DND-41 (cell line): ENCODE results near the gene C1QTNF6.

Experiments used
- ATAC-seq: fragments of 200-7000 bp; cut with Tn5 transposase; 3 replicates; pipeline ENCODE4 v1.9.1; 2021; ENCODE audit warnings: low read depth; ENCODE audit not compliant: insufficient read depth
- DNase-seq: peaks from one replicate; pipeline ENCODE4 v3.0.0-alpha.2; 2020
- H2AFZ ChIP-seq: 2 replicates; pipeline ENCODE4 v1.6.0; 2012; ENCODE audit warnings: low read depth, low read length
- H3K27ac ChIP-seq: 2 replicates; pipeline ENCODE4 v1.5.1; 2012; ENCODE audit warnings: low read length, inconsistent platforms
- H3K27me3 ChIP-seq: fragments of 200-600 bp; sonication (generic); 2 replicates; pipeline ENCODE4 v1.6.0; 2012; ENCODE audit warnings: low read length, mild to moderate bottlenecking, inconsistent platforms; ENCODE audit not compliant: insufficient read depth, poor library complexity
- H3K36me3 ChIP-seq: 2 replicates; pipeline ENCODE4 v1.5.1; 2012; ENCODE audit warnings: low read length, inconsistent platforms; ENCODE audit not compliant: insufficient read depth
- H3K4me1 ChIP-seq: 2 replicates; pipeline ENCODE4 v1.5.1; 2012; ENCODE audit warnings: mild to moderate bottlenecking, low read length; ENCODE audit not compliant: insufficient read depth
- H3K4me2 ChIP-seq: 2 replicates; pipeline ENCODE4 v1.6.0; 2012; ENCODE audit warnings: mild to moderate bottlenecking, moderate library complexity, low read length, inconsistent platforms; ENCODE audit not compliant: insufficient read depth
- H3K4me3 ChIP-seq, 2 experiments: fragments of 200-600 bp in 1 of 2; shearing (Covaris generic) in 1 of 2; 2 replicates each; pipeline ENCODE4 v1.5.1; 2012 to 2016; ENCODE audit warnings: inconsistent platforms in 2 of 2, low read length in 2 of 2, mild to moderate bottlenecking in 2 of 2, low read depth in 1 of 2, moderate library complexity in 1 of 2
- H3K79me2 ChIP-seq: 2 replicates; pipeline ENCODE4 v1.6.0; 2012; ENCODE audit warnings: low read length, inconsistent platforms; ENCODE audit not compliant: insufficient read depth
- H3K9ac ChIP-seq: 2 replicates; pipeline ENCODE4 v1.6.0; 2012; ENCODE audit warnings: low read depth, mild to moderate bottlenecking, inconsistent platforms, low read length, moderate library complexity
- H3K9me3 ChIP-seq: 2 replicates; pipeline ENCODE4 v1.5.1; 2012; ENCODE audit warnings: low read length, moderate library complexity, mild to moderate bottlenecking, inconsistent platforms; ENCODE audit not compliant: insufficient read depth, severe bottlenecking
- H4K20me1 ChIP-seq: 2 replicates; pipeline ENCODE4 v1.6.0; 2012; ENCODE audit warnings: low read length; ENCODE audit not compliant: insufficient read depth
- CTCF ChIP-seq: IDR thresholded peaks from 2 replicates; pipeline ENCODE4 v1.5.1; 2012; ENCODE audit warnings: borderline replicate concordance, low read length, moderate library complexity, mild to moderate bottlenecking; ENCODE audit not compliant: poor library complexity, severe bottlenecking; ENCODE audit errors: extremely low read depth
- EZH2 ChIP-seq: IDR thresholded peaks from 3 replicates; pipeline ENCODE4 v1.6.1; 2012; ENCODE audit warnings: borderline replicate concordance, low read depth, mild to moderate bottlenecking, moderate library complexity, low read length, inconsistent platforms; ENCODE audit not compliant: severe bottlenecking

Gene C1QTNF6

GRCh38 chr22:37184816-37185541 is 3.1 kb downstream of the C1QTNF6 start:
- Histone ChIP-seq H3K27me3 (no peaks in the 10 kb centered on the region), H3K79me2 (no peaks in the 10 kb centered on the region), H3K4me1 (peaks cover 18% of the 10 kb centered on the region), H4K20me1 (no peaks in the 10 kb centered on the region), H3K4me2 (no peak overlapping the region), H2AFZ (no peak overlapping the region), H3K36me3 (no peaks in the 10 kb centered on the region), H3K27ac (no peak overlapping the region), H3K9ac (no peak overlapping the region), H3K4me3 (no peak overlapping the region), H3K9me3 (no peaks in the 10 kb centered on the region)
- DNase-seq (no peak), ATAC-seq (no peak)
- TF ChIP-seq CTCF = no peak
- TF ChIP-seq EZH2 = no peak

GRCh38 chr22:37184380-37184755 is 3.7 kb downstream of the C1QTNF6 start:
- ATAC-seq (no peak), DNase-seq (no peak)
- H3K4me1 ChIP-seq = peaks cover 18% of the 10 kb centered on the region
- no peaks in the 10 kb centered on the region for H4K20me1 ChIP-seq
- H3K4me2 ChIP-seq = no peak overlapping the region
- no peak overlapping the region for H3K4me3 ChIP-seq
- H3K79me2 ChIP-seq = no peaks in the 10 kb centered on the region
- H2AFZ ChIP-seq = no peak overlapping the region
- H3K27me3 ChIP-seq = no peaks in the 10 kb centered on the region
- H3K9me3 ChIP-seq = no peaks in the 10 kb centered on the region
- H3K9ac ChIP-seq = no peak overlapping the region
- TF ChIP-seq CTCF (no peak), EZH2 (no peak)
- H3K27ac ChIP-seq = no peak overlapping the region
- no peaks in the 10 kb centered on the region for H3K36me3 ChIP-seq

GRCh38 chr22:37183432-37184379 is 4.3 kb downstream of the C1QTNF6 start:
- no peaks in the 10 kb centered on the region for H3K36me3 ChIP-seq
- ATAC-seq (no peak), DNase-seq (no peak)

More at GRCh38 chr22:37183432-37184379, 4.3 kb downstream of the C1QTNF6 start:
- Histone ChIP-seq H3K4me1 (peaks cover 18% of the 10 kb centered on the region), H3K27me3 (no peaks in the 10 kb centered on the region), H3K4me2 (no peak overlapping the region), H3K79me2 (no peaks in the 10 kb centered on the region), H3K27ac (no peak overlapping the region), H3K9me3 (no peaks in the 10 kb centered on the region), H3K4me3 (no peak overlapping the region), H2AFZ (no peak overlapping the region), H4K20me1 (no peaks in the 10 kb centered on the region), H3K9ac (no peak overlapping the region)
- TF ChIP-seq EZH2 = no peak
- TF ChIP-seq CTCF = no peak
